Measurements from ENCODE around the gene SSNA1.
A peak's percentile ranks its signal among the peaks of the same experiment; 100 is the strongest.

SSNA1 gene

GRCh38 chr9:137188490-137189296 lies at the start of gene SSNA1, which contains the start of gene ANAPC2 (continued):
- TF ChIP-seq ZNF501 (tag by site-specific recombination; IDR thresholded peaks at IDR 0.05), result peak; percentile 51
- no peak for TF ChIP-seq ZNF214 (tag by site-specific recombination; IDR thresholded peaks at IDR 0.05; ENCODE audit: borderline replicate concordance)
- TF ChIP-seq ZXDB (tag by site-specific recombination; IDR thresholded peaks at IDR 0.05), result peak; percentile 91
- TF ChIP-seq, protein P1, sequence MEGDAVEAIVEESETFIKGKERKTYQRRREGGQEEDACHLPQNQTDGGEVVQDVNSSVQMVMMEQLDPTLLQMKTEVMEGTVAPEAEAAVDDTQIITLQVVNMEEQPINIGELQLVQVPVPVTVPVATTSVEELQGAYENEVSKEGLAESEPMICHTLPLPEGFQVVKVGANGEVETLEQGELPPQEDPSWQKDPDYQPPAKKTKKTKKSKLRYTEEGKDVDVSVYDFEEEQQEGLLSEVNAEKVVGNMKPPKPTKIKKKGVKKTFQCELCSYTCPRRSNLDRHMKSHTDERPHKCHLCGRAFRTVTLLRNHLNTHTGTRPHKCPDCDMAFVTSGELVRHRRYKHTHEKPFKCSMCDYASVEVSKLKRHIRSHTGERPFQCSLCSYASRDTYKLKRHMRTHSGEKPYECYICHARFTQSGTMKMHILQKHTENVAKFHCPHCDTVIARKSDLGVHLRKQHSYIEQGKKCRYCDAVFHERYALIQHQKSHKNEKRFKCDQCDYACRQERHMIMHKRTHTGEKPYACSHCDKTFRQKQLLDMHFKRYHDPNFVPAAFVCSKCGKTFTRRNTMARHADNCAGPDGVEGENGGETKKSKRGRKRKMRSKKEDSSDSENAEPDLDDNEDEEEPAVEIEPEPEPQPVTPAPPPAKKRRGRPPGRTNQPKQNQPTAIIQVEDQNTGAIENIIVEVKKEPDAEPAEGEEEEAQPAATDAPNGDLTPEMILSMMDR (tag by site-specific recombination; IDR thresholded peaks at IDR 0.05), result peak; percentile 100
- peak; percentile 95 for TF ChIP-seq ZBTB21 (tag by site-specific recombination; IDR thresholded peaks at IDR 0.05)
- 0 out of 2 replicates have a peak, but pooled peaks have one; percentile 9 for TF ChIP-seq OVOL3 (tag by site-specific recombination; IDR thresholded peaks at IDR 0.05)
- TF ChIP-seq WT1 (tag by site-specific recombination; IDR thresholded peaks at IDR 0.05), result peak; percentile 42; the same call in 1 of the 2 replicates
- TF ChIP-seq ZFHX2 (tag by site-specific recombination; conservative IDR thresholded peaks at IDR 0.05), result peak; percentile 53
- peak; percentile 73 for TF ChIP-seq ZSCAN30 (tag by site-specific recombination; IDR thresholded peaks at IDR 0.05)
- TF ChIP-seq, protein P2, sequence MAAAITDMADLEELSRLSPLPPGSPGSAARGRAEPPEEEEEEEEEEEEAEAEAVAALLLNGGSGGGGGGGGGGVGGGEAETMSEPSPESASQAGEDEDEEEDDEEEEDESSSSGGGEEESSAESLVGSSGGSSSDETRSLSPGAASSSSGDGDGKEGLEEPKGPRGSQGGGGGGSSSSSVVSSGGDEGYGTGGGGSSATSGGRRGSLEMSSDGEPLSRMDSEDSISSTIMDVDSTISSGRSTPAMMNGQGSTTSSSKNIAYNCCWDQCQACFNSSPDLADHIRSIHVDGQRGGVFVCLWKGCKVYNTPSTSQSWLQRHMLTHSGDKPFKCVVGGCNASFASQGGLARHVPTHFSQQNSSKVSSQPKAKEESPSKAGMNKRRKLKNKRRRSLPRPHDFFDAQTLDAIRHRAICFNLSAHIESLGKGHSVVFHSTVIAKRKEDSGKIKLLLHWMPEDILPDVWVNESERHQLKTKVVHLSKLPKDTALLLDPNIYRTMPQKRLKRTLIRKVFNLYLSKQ (tag by site-specific recombination; IDR thresholded peaks at IDR 0.05; ENCODE audit: borderline replicate concordance), result no peak
- TF ChIP-seq ZIC2 (tag by site-specific recombination; IDR thresholded peaks at IDR 0.05), result peak; percentile 34
- peak; percentile 35; the same call in 1 of the 2 replicates for TF ChIP-seq TSHZ1 (tag by site-specific recombination; IDR thresholded peaks at IDR 0.05; ENCODE audit: borderline replicate concordance)
- 0 out of 2 replicates have a peak, but pooled peaks have one; percentile 14 for TF ChIP-seq BCL11A (tag by site-specific recombination; IDR thresholded peaks at IDR 0.05; ENCODE audit: low read depth)
- TF ChIP-seq ZFP69B (tag by site-specific recombination; IDR thresholded peaks at IDR 0.05), result peak; percentile 95
- no peak for TF ChIP-seq ZNF670 (tag by site-specific recombination; IDR thresholded peaks at IDR 0.05; ENCODE audit: low read depth)
- no peak for TF ChIP-seq MYNN (tag by site-specific recombination; IDR thresholded peaks at IDR 0.05; ENCODE audit: borderline replicate concordance)
- TF ChIP-seq IKZF3 (tag by site-specific recombination; IDR thresholded peaks at IDR 0.05), result peak; percentile 73
- peak; percentile 60 for TF ChIP-seq OSR2 (tag by site-specific recombination; IDR thresholded peaks at IDR 0.05)
- TF ChIP-seq KLF1 (tag by site-specific recombination; IDR thresholded peaks at IDR 0.05), result peak; percentile 84
- peak; percentile 91 for TF ChIP-seq ZBTB8A (tag by site-specific recombination; IDR thresholded peaks at IDR 0.05)
- TF ChIP-seq HOXA7 (CRISPR knock-in tag; IDR thresholded peaks at IDR 0.05; ENCODE audit: borderline replicate concordance), result no peak
- TF ChIP-seq ZNF391 (tag by site-specific recombination; IDR thresholded peaks at IDR 0.05; ENCODE audit: borderline replicate concordance, low read depth), result peak; percentile 82; the same call in 1 of the 2 replicates
- peak; percentile 80 for TF ChIP-seq ZNF660 (tag by site-specific recombination; IDR thresholded peaks at IDR 0.05)
- TF ChIP-seq PRDM10 (tag by site-specific recombination; IDR thresholded peaks at IDR 0.05), result peak; percentile 61
- TF ChIP-seq ZNF184 (tag by site-specific recombination; IDR thresholded peaks at IDR 0.05), result peak; percentile 84; the same call in 1 of the 2 replicates
- peak; percentile 90 for TF ChIP-seq ZNF324 (tag by site-specific recombination; IDR thresholded peaks at IDR 0.05)
- no peak for TF ChIP-seq ZNF133 (tag by site-specific recombination; IDR thresholded peaks at IDR 0.05)
- no peak; the same call in 1 of the 2 replicates for TF ChIP-seq GFI1B (tag by site-specific recombination; IDR thresholded peaks at IDR 0.05)
- TF ChIP-seq ZBTB48 (tag by site-specific recombination; IDR thresholded peaks at IDR 0.05), result peak; percentile 54; the same call in 1 of the 2 replicates
- no peak for TF ChIP-seq ZNF37A (tag by site-specific recombination; IDR thresholded peaks at IDR 0.05)

Measured in HEK293 (cell line).